Measurements from ENCODE around the gene UBR4.

DNA sequence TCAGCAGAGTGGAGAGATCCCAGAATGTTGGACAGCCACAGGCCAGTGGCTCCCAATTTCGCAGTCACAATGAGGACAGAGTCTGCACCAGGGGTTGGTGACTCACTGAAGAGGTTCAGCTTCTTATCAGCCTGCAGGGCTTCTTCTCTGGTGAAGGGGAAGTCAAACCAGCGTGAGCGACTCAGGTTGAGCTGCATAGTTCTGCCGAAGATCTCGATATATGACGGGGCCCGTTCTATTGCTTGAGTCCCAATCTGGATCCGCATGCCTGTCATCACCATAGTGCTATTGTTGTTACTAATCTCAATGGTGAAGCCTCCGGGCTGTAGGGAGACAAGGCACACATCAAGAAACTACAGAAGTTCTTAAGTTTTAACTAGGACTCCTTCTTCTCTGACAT is 58.5 kb downstream of the UBR4 start:
- TF ChIP-seq HDAC2 (IDR thresholded peaks at IDR 0.05) (no peak), EP300 (IDR thresholded peaks at IDR 0.05) (no peak), CHD2 (IDR thresholded peaks at IDR 0.05; ENCODE audit: low read length, partially characterized antibody) (no peak), CHD4 (IDR thresholded peaks at IDR 0.05; ENCODE audit: borderline replicate concordance) (no peak), POLR2A (IDR thresholded peaks at IDR 0.05; ENCODE audit: low read length) (no peak), CEBPB (IDR thresholded peaks at IDR 0.05) (no peak)
- TF ChIP-seq, protein P1, sequence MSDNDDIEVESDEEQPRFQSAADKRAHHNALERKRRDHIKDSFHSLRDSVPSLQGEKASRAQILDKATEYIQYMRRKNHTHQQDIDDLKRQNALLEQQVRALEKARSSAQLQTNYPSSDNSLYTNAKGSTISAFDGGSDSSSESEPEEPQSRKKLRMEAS (IDR thresholded peaks at IDR 0.05): no peak
- TF ChIP-seq, protein P2, sequence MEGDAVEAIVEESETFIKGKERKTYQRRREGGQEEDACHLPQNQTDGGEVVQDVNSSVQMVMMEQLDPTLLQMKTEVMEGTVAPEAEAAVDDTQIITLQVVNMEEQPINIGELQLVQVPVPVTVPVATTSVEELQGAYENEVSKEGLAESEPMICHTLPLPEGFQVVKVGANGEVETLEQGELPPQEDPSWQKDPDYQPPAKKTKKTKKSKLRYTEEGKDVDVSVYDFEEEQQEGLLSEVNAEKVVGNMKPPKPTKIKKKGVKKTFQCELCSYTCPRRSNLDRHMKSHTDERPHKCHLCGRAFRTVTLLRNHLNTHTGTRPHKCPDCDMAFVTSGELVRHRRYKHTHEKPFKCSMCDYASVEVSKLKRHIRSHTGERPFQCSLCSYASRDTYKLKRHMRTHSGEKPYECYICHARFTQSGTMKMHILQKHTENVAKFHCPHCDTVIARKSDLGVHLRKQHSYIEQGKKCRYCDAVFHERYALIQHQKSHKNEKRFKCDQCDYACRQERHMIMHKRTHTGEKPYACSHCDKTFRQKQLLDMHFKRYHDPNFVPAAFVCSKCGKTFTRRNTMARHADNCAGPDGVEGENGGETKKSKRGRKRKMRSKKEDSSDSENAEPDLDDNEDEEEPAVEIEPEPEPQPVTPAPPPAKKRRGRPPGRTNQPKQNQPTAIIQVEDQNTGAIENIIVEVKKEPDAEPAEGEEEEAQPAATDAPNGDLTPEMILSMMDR (IDR thresholded peaks at IDR 0.05): no peak
